Keratinocyte (primary cell): ENCODE results near the gene ZNF302.

ENCODE experiments used
- CTCF ChIP-seq, 3 experiments: IDR thresholded peaks in 1 of 3; conservative IDR thresholded peaks in 1 of 3; optimal IDR thresholded peaks in 1 of 3; 2 replicates in 2 of 3; 3 replicates in 1 of 3; pipeline versions ENCODE3 to v1.5.1; 2011; ENCODE audit warnings: low read length in 3 of 3, mild to moderate bottlenecking in 3 of 3, moderate library complexity in 2 of 3, control low read depth in 1 of 3, inconsistent platforms in 1 of 3; ENCODE audit not compliant: insufficient read depth in 2 of 3; ENCODE audit errors: extremely low read depth in 1 of 3
- EZH2 ChIP-seq: IDR thresholded peaks from one replicate; pipeline ENCODE4 v1.6.1; 2012; ENCODE audit warnings: inconsistent platforms, mild to moderate bottlenecking, low read length, moderate library complexity

- no peak for TF ChIP-seq CTCF (optimal IDR thresholded peaks at IDR 0.05 in 1 of 3, IDR thresholded peaks at IDR 0.05 in 1 of 3, conservative IDR thresholded peaks at IDR 0.05 in 1 of 3; ENCODE audit: extremely low read depth in 1 of 3, insufficient read depth in 2 of 3, low read length in 3 of 3)
- no peak for TF ChIP-seq EZH2
Observed at GRCh38 chr19:34673590-34673989, 3.9 kb upstream of the ZNF302 start.
